ENCODE data around the gene RFNG. TPM values are rescaled to one million over a fixed set of nuclear protein-coding genes. Genes with fewer than 3 reads are reported as not detected.

RFNG gene
- total and polyA plus RNA-seq, 2 of the 13 experiments (the other 11 are each of a cell fraction or from before 2014, with no cell fraction given): 61.4 to 64.0 TPM

DNA sequence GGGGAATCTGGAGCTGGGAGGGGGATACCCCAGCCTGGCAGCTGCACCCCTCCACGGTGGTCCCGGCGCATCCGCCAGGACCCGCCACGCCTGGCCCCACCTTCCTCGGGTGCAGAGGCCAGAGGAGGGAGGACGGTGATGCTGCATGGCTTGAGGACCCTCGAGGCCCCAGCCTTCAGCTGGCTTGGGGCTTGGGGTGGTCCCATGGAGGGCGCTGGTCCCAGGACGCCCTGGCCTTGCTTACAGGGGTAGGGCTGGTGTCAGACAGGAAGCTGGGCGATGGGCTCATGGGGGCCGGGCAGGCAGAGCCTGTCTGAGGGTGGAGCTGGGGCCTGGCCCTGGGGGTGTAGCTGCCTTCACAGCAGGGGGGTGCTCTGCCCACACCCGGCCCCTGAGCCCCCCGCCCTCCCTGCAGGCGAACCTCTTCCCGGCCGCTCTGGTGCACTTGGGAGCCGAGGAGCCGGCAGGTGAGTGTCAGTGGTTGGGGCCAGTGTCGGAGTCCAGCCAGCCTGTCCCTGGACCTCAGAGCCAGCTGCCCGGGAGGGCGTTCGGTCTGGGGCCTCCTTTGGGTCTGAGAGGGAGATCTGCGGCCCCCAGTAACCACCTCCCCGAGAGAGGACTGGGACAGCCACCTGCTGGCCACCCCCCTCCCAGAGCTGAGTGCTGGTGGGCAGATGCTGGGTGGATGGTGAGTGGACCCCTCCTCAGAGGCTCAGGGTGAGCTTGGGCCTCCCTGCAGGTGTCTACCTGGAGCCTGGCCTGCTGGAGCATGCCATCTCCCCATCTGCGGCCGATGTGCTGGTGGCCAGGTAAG, 35.3 kb downstream of the RFNG start (continued):
- no peak for TF ChIP-seq KMT2B (CRISPR knock-in tag; IDR thresholded peaks at IDR 0.05)
- peak; percentile 99 for TF ChIP-seq ZNF326 (CRISPR knock-in tag; IDR thresholded peaks at IDR 0.05; ENCODE audit: borderline replicate concordance)
- TF ChIP-seq, protein P1, sequence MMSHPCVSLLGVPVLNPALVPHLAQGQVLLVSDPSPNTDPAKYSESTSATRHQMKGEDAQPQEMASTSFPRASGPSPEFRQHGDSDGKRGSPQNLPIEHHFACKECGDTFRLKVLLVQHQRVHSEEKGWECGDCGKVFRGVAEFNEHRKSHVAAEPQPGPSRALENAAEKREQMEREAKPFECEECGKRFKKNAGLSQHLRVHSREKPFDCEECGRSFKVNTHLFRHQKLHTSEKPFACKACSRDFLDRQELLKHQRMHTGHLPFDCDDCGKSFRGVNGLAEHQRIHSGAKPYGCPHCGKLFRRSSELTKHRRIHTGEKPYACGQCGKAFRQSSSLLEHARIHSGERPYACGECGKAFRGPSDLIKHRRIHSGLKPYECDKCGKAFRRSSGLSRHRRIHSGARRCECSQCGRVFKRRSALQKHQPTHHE (CRISPR knock-in tag; IDR thresholded peaks at IDR 0.05; ENCODE audit: borderline replicate concordance): no peak
- TF ChIP-seq ATF5 (CRISPR knock-in tag; IDR thresholded peaks at IDR 0.05; ENCODE audit: low read depth): no peak
- no peak for TF ChIP-seq ZNF282 (IDR thresholded peaks at IDR 0.05; ENCODE audit: partially characterized antibody)
- no peak for TF ChIP-seq ZNF207 (IDR thresholded peaks at IDR 0.05; ENCODE audit: borderline replicate concordance)
- TF ChIP-seq, protein P2, sequence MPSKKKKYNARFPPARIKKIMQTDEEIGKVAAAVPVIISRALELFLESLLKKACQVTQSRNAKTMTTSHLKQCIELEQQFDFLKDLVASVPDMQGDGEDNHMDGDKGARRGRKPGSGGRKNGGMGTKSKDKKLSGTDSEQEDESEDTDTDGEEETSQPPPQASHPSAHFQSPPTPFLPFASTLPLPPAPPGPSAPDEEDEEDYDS (CRISPR knock-in tag; IDR thresholded peaks at IDR 0.05): no peak
- peak; percentile 98 for TF ChIP-seq AKAP8 (CRISPR knock-in tag; IDR thresholded peaks at IDR 0.05)
- TF ChIP-seq SP1 (IDR thresholded peaks at IDR 0.05): no peak
- 0 out of 2 replicates have a peak, but pooled peaks have one; percentile 20 for TF ChIP-seq SP1 (CRISPR knock-in tag; IDR thresholded peaks at IDR 0.05)
- TF ChIP-seq ZNF652 (CRISPR knock-in tag; IDR thresholded peaks at IDR 0.05; ENCODE audit: borderline replicate concordance, low read depth): no peak
- no peak for TF ChIP-seq ZNF615 (CRISPR knock-in tag; IDR thresholded peaks at IDR 0.05; ENCODE audit: borderline replicate concordance)
- no peak for TF ChIP-seq IKZF4 (CRISPR knock-in tag; IDR thresholded peaks at IDR 0.05; ENCODE audit: borderline replicate concordance, low read depth, not compliant biosample characterization)
- no peak for TF ChIP-seq FOXO4 (CRISPR knock-in tag; conservative IDR thresholded peaks at IDR 0.05)
- no peak for TF ChIP-seq ZNF121 (CRISPR knock-in tag; IDR thresholded peaks at IDR 0.05)
- TF ChIP-seq ZNF569 (CRISPR knock-in tag; IDR thresholded peaks at IDR 0.05; ENCODE audit: borderline replicate concordance): no peak
- no peak for TF ChIP-seq ZNF816 (CRISPR knock-in tag; IDR thresholded peaks at IDR 0.05; ENCODE audit: borderline replicate concordance)
- TF ChIP-seq ATF4 (CRISPR knock-in tag; IDR thresholded peaks at IDR 0.05): no peak
- TF ChIP-seq ASH2L (IDR thresholded peaks at IDR 0.05; ENCODE audit: insufficient read length, low read depth, low read length): no peak
- peak; percentile 85 for TF ChIP-seq RBFOX2 (IDR thresholded peaks at IDR 0.05; ENCODE audit: low read depth, low read length)
- TF ChIP-seq ZSCAN29 (CRISPR knock-in tag; conservative IDR thresholded peaks at IDR 0.05): no peak
- TF ChIP-seq ZNF619 (CRISPR knock-in tag; IDR thresholded peaks at IDR 0.05): no peak
- no peak for TF ChIP-seq DMAP1 (CRISPR knock-in tag; IDR thresholded peaks at IDR 0.05)
- TF ChIP-seq SMARCE1 (IDR thresholded peaks at IDR 0.05; ENCODE audit: borderline replicate concordance): no peak
